NK-92 (cell line): ENCODE data around the gene MTUS2.
"Not testable (repeated sequence)": the region's sequence is repeated elsewhere in the genome, so short reads cannot be mapped to it uniquely, and the experiment has no call there.

Experiments used
- DNase-seq: peaks from one replicate; lab custom pipeline; 2025; ENCODE audit not compliant: unreplicated experiment; lab: John Stamatoyannopoulos, UW

Gene MTUS2

GRCh38 chr13:29294821-29295220, 474.7 kb downstream of the MTUS2 start:
- no peak for DNase-seq

- DNase-seq, result no peak
These were observed 480.9 kb downstream of the MTUS2 start for GRCh38 chr13:29301027-29301426.

- no peak for DNase-seq
These were observed 484.0 kb downstream of the MTUS2 start for GRCh38 chr13:29304148-29304547.

GRCh38 chr13:29310806-29311205, 490.7 kb downstream of the MTUS2 start:
- no peak for DNase-seq

- DNase-seq, result no peak
These were observed 495.7 kb downstream of the MTUS2 start for GRCh38 chr13:29315847-29316246.

GRCh38 chr13:29317828-29318227, 497.7 kb downstream of the MTUS2 start:
- DNase-seq, result no peak

- DNase-seq, result no peak
These were observed 498.6 kb downstream of the MTUS2 start for GRCh38 chr13:29318741-29319140.

- no peak for DNase-seq
These were observed 499.3 kb downstream of the MTUS2 start for GRCh38 chr13:29319451-29319850.

GRCh38 chr13:29323954-29324353, 503.8 kb downstream of the MTUS2 start:
- DNase-seq, result no peak

- DNase-seq, result no peak
These were observed 504.5 kb downstream of the MTUS2 start for GRCh38 chr13:29324601-29325000.

- DNase-seq, result no peak
These were observed 508.4 kb downstream of the MTUS2 start for GRCh38 chr13:29328501-29328900.

GRCh38 chr13:29336356-29336755, 516.2 kb downstream of the MTUS2 start:
- no peak for DNase-seq

- DNase-seq, result no peak
These were observed 519.5 kb downstream of the MTUS2 start for GRCh38 chr13:29339386-29340272.

GRCh38 chr13:29345860-29346582, 525.9 kb downstream of the MTUS2 start:
- not testable (repeated sequence) for DNase-seq

- no peak for DNase-seq
These were observed 534.9 kb downstream of the MTUS2 start for GRCh38 chr13:29355029-29355428.

GRCh38 chr13:29359181-29359580, 539.0 kb downstream of the MTUS2 start:
- no peak for DNase-seq

- DNase-seq, result no peak
These were observed 541.6 kb downstream of the MTUS2 start for GRCh38 chr13:29361716-29362115.

GRCh38 chr13:29362849-29363604, 542.9 kb downstream of the MTUS2 start:
- DNase-seq, result no peak

GRCh38 chr13:29369060-29369743, 549.1 kb downstream of the MTUS2 start:
- no peak for DNase-seq

GRCh38 chr13:29379281-29379680, 559.1 kb downstream of the MTUS2 start:
- no peak for DNase-seq

GRCh38 chr13:29379865-29380264, 559.7 kb downstream of the MTUS2 start:
- no peak for DNase-seq
